ENCODE measurements around the gene MYO5A. TPM values are rescaled to one million over a fixed set of nuclear protein-coding genes. Genes with fewer than 3 reads are reported as not detected.

Gene MYO5A
- polyA plus RNA-seq, 1 donor (not counting 4 experiments of a cell fraction or from before 2014, with no cell fraction given) = 53.8 TPM

DNA sequence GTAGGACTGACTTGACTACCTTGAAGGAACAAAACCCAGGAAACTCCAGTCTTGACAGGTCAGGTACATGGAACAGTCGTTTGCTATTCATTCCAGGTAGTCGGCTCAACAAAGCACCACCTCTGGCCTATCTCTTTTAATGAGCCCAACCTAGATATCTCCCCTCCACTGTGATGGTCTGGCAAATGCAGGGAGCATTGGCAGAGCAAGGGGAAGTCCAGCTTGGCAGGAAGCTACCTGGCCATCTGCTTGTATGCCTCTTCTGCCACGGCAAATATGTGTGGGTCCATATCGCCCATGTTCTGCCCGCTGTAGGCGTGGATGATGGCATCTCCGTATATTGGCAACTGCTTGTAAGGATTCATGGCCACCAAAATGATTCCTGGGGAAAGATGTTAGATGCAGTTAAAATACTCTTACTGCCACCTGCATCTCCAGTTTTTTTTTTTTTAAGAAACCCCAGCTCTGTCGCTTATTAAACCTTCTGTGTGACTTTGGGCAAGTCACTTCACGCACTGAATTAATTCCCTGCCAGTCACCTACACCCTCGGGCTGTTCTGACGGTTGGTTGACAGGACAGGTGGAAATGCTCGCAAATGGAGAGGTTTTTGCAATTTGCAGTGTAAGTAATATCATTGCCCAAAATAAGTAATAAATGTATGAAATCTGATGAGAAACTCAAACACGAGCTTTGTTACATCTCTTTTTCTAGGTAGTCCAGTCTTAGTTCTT, 249.9 kb downstream of the MYO5A start:
- FAIRE-seq (no peak), DNase-seq (ENCODE audit: low read depth, low spot score) (no peak)
- no peaks in the 10 kb centered on the region for H3K36me3 ChIP-seq (ENCODE audit: control insufficient read depth in 2 of 2, extremely low read depth in 1 of 2, insufficient read depth in 2 of 2, low read length in 2 of 2)
- TF ChIP-seq, protein P1, sequence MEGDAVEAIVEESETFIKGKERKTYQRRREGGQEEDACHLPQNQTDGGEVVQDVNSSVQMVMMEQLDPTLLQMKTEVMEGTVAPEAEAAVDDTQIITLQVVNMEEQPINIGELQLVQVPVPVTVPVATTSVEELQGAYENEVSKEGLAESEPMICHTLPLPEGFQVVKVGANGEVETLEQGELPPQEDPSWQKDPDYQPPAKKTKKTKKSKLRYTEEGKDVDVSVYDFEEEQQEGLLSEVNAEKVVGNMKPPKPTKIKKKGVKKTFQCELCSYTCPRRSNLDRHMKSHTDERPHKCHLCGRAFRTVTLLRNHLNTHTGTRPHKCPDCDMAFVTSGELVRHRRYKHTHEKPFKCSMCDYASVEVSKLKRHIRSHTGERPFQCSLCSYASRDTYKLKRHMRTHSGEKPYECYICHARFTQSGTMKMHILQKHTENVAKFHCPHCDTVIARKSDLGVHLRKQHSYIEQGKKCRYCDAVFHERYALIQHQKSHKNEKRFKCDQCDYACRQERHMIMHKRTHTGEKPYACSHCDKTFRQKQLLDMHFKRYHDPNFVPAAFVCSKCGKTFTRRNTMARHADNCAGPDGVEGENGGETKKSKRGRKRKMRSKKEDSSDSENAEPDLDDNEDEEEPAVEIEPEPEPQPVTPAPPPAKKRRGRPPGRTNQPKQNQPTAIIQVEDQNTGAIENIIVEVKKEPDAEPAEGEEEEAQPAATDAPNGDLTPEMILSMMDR (optimal IDR thresholded peaks at IDR 0.05 in 1 of 3, IDR thresholded peaks at IDR 0.05 in 1 of 3, conservative IDR thresholded peaks at IDR 0.05 in 1 of 3; ENCODE audit: extremely low read depth in 1 of 3, insufficient read depth in 2 of 3, low read length in 3 of 3) = no peak
- no peak for TF ChIP-seq EZH2 (IDR thresholded peaks at IDR 0.05; ENCODE audit: low read length)
- no peaks in the 10 kb centered on the region for H3K9me3 ChIP-seq (ENCODE audit: control insufficient read depth, low read depth, low read length)
- no peaks in the 10 kb centered on the region for H3K9me1 ChIP-seq (ENCODE audit: control insufficient read depth, extremely low read depth, insufficient read depth, low read length)
- no peaks in the 10 kb centered on the region for H3K79me2 ChIP-seq (ENCODE audit: control insufficient read depth, insufficient read depth, low read length)
- peaks cover 2% of the 10 kb centered on the region for H3K4me1 ChIP-seq (ENCODE audit: control insufficient read depth, extremely low read depth, insufficient read depth, low read length)
- dilution Hi-C loops (cut with MboI; ENCODE audit: extremely low pct_ligation_motif_present, low sequenced_read_pairs) = no loop called here
- H2AFZ ChIP-seq (ENCODE audit: control insufficient read depth, low read length) = no peak overlapping the region
- no peaks in the 10 kb centered on the region for H4K20me1 ChIP-seq (ENCODE audit: control insufficient read depth, extremely low read depth, insufficient read depth, low read length)
- H3K9ac ChIP-seq (ENCODE audit: control insufficient read depth, extremely low read depth, insufficient read depth, low read length) = no peak overlapping the region
- no peaks in the 10 kb centered on the region for H3K27me3 ChIP-seq (ENCODE audit: control insufficient read depth, extremely low read depth, insufficient read depth, low read length)
- peak overlapping the region; percentile 1 for H3K4me2 ChIP-seq (ENCODE audit: control insufficient read depth, extremely low read depth, insufficient read depth, low read depth, low read length)
- H3K4me3 ChIP-seq (ENCODE audit: control insufficient read depth in 2 of 3, extremely low read depth in 1 of 3, insufficient read depth in 2 of 3, low read depth in 1 of 3, low read length in 3 of 3) = no peak overlapping the region
- no peak overlapping the region for H3K27ac ChIP-seq (ENCODE audit: control insufficient read depth, insufficient read depth, low read length)

- Histone ChIP-seq H3K4me3 (ENCODE audit: control insufficient read depth in 2 of 3, extremely low read depth in 1 of 3, insufficient read depth in 2 of 3, low read depth in 1 of 3, low read length in 3 of 3) (no peak overlapping the region), H3K27me3 (ENCODE audit: control insufficient read depth, extremely low read depth, insufficient read depth, low read length) (no peaks in the 10 kb centered on the region), H3K79me2 (ENCODE audit: control insufficient read depth, insufficient read depth, low read length) (no peaks in the 10 kb centered on the region), H3K36me3 (ENCODE audit: control insufficient read depth in 2 of 2, extremely low read depth in 1 of 2, insufficient read depth in 2 of 2, low read length in 2 of 2) (no peaks in the 10 kb centered on the region), H3K9me3 (ENCODE audit: control insufficient read depth, low read depth, low read length) (no peaks in the 10 kb centered on the region), H3K9ac (ENCODE audit: control insufficient read depth, extremely low read depth, insufficient read depth, low read length) (no peak overlapping the region), H3K9me1 (ENCODE audit: control insufficient read depth, extremely low read depth, insufficient read depth, low read length) (no peaks in the 10 kb centered on the region), H3K4me2 (ENCODE audit: control insufficient read depth, extremely low read depth, insufficient read depth, low read depth, low read length) (no peak overlapping the region), H4K20me1 (ENCODE audit: control insufficient read depth, extremely low read depth, insufficient read depth, low read length) (no peaks in the 10 kb centered on the region), H3K4me1 (ENCODE audit: control insufficient read depth, extremely low read depth, insufficient read depth, low read length) (peaks cover 2% of the 10 kb centered on the region), H3K27ac (ENCODE audit: control insufficient read depth, insufficient read depth, low read length) (no peak overlapping the region), H2AFZ (ENCODE audit: control insufficient read depth, low read length) (no peak overlapping the region)
- DNase-seq (ENCODE audit: low read depth, low spot score) = no peak
- no peak for TF ChIP-seq EZH2 (IDR thresholded peaks at IDR 0.05; ENCODE audit: low read length)
- TF ChIP-seq, protein P1 (optimal IDR thresholded peaks at IDR 0.05 in 1 of 3, IDR thresholded peaks at IDR 0.05 in 1 of 3, conservative IDR thresholded peaks at IDR 0.05 in 1 of 3; ENCODE audit: extremely low read depth in 1 of 3, insufficient read depth in 2 of 3, low read length in 3 of 3) = no peak
- dilution Hi-C loops (cut with MboI; ENCODE audit: extremely low pct_ligation_motif_present, low sequenced_read_pairs) = no loop called here
- no peak for FAIRE-seq
Measured at GRCh38 chr15:52278135-52278534, 250.5 kb downstream of the MYO5A start.
